GDM1 (cell line): ENCODE results near the gene NUBP1.
"Not testable (repeated sequence)": the region's sequence is repeated elsewhere in the genome, so short reads cannot be mapped to it uniquely, and the experiment has no call there.

Experiments
- DNase-seq: peaks from one replicate; lab custom pipeline; 2025; lab: John Stamatoyannopoulos, UW

The NUBP1 gene

DNA sequence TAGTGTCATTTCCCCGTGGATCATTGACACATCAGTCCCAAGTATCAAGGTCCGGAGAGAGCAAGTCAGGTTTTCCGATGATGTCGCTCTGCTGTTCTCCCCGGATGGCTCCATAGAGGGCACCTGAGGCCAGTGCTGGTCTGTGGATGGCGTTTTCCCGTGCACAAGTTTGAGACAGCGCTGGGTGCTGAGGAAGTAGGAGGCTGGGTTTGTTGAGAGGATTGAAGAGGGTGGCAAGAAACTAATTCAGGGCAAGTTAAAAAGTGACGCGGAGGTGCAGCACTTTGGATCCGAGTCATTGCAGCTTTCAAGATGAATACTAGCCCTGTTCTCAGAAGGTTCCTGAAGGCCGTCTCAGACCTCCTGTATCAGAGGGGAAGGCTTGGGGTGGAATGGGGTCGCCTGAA, 7.7 kb downstream of the NUBP1 start:
- no peak for DNase-seq

DNA sequence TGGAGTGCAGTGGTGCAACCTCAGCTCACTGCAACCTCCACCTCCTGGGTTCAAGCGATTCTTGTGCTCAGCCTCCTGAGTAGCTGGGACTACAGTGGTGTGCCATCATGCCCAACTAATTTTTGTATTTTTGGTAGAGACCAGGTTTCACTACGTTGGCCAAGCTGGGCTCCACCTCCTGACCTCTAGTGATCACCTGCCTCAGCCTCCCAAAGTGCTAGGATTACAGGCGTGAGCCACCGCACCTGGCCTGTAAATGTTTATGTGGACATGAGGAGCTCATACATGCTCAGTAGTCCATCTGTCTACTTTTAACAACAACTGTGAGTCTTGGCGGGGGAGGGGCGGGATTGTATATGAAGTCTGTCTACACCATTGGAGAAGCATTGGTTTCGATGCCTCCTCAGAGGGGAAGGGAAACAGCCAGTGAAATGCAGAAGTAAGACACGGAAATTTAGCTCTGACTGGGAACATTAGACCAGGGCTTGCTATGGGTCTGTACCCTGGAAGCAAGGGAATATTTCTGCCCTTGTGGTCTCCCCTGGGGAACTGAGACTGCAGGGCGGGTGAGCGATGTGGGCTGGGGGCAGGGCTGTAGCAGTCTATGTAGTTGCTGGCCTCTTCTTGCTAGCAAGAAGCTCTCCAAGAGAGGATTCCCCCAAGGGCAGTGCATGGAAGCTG, 9.3 kb downstream of the NUBP1 start:
- peak; percentile 77 for DNase-seq

- no peak for DNase-seq
Measured at GRCh38 chr16:10753670-10754069, 10.0 kb downstream of the NUBP1 start.

DNA sequence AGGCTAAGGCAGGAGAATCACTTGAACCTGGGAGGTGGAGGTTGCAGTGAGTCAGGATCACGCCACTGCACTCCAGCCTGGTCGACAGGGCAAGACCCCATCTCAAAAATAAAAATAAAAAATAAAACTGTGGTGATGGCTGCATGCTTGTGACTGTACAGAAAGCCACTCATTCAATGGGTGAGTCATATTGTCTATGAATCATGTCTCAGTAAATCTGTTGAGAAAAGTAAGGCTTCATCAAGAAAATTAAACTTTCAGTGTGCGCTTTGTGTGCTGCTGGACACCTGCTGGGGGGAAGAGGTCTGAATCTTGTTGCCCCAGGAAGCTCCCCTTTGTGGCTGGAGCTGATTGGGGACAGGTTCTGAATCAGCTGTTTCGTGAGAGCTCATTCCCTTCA, 11.3 kb downstream of the NUBP1 start:
- no peak for DNase-seq

DNA sequence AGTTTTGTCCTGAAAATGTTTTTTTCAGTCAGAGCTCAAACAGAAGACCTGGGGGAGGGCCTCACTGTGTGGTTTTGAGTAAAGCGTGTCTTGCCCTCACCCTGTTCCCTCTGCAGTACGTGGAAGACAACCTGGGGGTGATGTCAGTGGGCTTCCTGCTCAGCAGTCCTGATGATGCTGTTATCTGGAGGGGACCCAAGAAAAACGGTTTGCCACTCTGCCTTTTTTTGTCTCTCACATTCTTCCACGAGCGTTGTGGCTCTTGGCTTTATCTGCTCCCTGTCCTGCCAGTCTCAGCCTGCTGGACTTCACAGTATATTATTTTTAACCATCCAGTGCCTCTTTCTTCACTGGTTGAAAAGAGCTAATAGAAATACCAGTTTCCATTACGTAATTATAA, 12.9 kb downstream of the NUBP1 start:
- DNase-seq = no peak

DNA sequence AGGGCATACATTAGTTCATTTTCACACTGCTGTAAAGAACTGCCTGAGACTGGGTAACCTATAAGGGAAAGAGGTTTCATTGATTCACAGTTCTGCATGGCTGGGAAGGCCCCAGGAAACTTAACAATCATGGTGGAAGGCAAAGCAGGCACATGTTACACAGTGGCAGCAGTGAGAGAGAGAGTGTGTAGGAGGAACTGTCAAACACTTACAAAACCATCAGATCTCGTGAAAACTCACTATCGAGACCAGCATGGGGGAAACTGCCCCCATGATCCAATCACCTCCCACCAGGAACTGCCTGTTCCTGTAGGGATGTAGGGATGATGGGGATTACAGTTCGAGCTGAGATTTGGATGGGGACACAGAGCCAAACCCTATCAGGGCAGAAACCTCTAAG, 17.2 kb downstream of the NUBP1 start:
- DNase-seq = no peak

- DNase-seq = no peak
Measured at GRCh38 chr16:10761373-10761772, 17.7 kb downstream of the NUBP1 start.

GRCh38 chr16:10762336-10763016, 18.8 kb downstream of the NUBP1 start:
- DNase-seq = no peak

DNA sequence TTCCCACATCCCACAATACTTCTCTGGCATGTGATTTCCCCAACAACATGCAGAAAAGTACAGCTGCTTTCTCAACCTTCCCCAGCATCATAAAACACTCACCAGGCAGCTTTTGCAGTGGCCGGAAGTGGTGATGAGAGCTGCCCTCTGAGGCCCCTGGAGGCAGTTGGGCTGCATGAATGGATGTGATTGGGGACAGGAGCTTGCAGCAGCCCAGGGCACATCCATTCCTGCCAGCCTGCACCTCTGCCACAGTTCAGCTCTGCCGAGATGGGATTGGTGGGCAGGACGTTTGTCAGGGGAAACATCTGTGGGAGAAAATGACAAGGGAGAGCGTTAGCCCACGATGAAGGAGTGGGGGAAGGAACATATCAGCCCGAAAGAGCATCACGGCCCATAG, 19.8 kb downstream of the NUBP1 start:
- DNase-seq = no peak

- no peak for DNase-seq
Measured at GRCh38 chr16:10765772-10766171, 22.1 kb downstream of the NUBP1 start.

- no peak for DNase-seq
Measured at GRCh38 chr16:10767127-10767526, 23.5 kb downstream of the NUBP1 start.

DNA sequence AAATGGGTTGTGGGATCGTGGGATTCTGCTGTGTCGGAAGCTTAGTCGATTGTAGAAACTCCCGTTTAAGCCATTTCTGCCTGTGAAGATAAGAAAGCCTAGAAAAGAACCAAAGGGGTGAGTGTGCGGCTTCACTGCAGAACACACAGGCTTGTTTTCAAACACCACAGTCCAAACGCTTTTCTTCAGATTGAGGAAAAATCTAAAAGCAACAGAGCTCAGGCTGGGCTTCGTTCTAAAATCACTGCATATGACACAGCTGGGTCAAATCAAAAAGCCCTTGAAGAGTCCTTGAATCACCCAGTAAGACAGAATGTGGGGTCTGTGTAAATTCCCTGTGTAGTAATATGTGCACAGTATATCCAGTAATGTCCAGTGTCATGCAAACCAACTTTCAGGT, 25.7 kb downstream of the NUBP1 start:
- DNase-seq = no peak

GRCh38 chr16:10770907-10771306, 27.3 kb downstream of the NUBP1 start:
- no peak for DNase-seq

GRCh38 chr16:10776280-10776679, 32.6 kb downstream of the NUBP1 start:
- no peak for DNase-seq

- DNase-seq = not testable (repeated sequence)
Measured at GRCh38 chr16:10776923-10777322, 33.3 kb downstream of the NUBP1 start.

DNA sequence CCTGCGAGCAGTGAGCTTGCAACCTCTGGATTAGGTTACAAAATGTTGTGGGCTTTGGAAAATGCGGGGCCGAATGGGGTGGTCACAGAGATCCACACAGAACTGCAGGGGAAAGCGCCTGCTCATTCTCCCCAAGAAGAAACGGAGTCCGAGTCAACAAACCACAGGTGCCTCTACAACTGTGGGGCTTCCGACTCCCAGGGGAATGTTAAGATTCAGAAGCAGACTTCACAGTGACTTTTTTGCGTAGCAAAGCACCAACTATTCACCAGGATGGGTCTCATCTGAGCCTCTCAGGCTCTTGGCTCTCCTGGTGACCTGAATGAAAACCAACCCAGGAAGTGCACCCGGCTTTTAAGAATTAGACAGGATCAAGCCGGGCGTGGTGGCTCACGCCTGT, 33.7 kb downstream of the NUBP1 start:
- DNase-seq = no peak

GRCh38 chr16:10779908-10780307, 36.3 kb downstream of the NUBP1 start:
- not testable (repeated sequence) for DNase-seq

DNA sequence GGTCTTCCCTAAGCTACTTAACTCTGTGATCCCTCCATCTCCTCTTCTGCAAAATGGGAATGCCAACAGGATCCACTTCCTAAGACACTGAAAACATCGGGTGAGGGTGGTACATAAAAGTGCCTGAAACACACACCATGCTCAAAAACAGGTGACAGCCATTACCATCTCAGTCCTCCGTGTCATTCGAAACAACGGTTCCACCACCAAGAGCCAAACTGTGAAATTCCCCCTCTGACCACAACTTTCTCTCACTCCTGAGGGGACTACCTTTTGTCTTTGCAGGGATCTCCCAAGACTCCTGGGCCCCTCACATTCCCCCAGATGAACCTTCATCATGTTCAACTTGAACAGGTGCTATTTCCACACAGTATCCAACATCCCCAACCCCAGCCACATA, 37.0 kb downstream of the NUBP1 start:
- DNase-seq = no peak

DNA sequence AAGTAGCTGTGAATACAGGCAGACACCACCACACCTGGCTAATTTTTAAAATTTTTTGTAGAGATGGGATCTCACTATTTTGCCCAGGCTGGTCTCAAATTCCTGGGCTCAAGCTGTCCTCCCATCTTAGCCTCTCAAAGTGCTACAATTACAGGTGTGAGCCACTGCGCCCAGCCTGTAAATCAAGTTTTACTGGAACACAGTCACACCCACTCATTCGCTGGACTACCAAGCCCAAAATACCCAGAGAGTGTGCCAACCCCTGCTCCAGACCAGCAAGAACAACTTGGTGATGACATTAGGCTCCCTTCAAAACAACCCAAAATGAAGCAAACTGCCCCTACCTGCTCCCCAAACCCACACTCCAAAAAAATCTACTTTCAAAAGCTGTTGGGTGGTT, 39.0 kb downstream of the NUBP1 start:
- DNase-seq = no peak

- DNase-seq = no peak
Measured at GRCh38 chr16:10787304-10787703, 43.7 kb downstream of the NUBP1 start.

DNA sequence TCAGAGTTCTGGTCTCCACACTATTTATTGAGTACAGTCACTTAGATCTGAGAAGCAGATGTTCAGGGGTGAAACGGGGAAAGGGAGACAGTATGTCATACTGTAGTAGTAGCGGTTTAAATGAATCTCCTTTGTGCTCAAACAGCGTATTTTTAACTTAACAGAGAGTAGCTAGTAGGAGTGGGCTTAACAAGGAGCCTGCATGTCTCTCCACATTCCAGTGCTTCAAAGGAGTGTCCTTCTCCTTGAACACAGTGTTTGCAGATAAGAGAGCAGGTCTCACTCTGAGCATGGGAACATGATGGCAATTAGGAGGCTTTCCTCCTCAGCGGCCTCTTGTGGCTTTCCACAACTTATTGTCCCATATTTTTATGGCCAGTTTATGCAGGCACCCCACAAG, 45.0 kb downstream of the NUBP1 start:
- not testable (repeated sequence) for DNase-seq

DNA sequence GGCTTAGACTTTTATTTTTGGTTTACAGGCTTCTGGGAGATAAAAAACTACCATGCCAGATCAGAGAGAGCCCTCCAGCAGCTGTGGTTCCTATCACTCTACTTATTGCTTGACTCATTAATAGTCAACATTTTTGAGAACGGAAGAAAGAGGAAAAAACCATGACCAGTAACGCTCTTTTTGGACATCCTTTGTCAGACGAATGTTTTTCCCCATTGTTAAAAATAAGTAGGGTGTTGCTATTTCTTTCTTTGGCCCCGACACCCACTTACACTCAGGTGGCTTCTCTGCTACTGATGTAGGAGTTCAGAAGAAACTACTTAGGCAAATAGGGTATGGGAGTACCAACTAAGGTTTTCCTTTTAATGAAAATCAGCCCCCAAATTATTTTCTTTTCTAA, 47.4 kb downstream of the NUBP1 start:
- DNase-seq = no peak

DNA sequence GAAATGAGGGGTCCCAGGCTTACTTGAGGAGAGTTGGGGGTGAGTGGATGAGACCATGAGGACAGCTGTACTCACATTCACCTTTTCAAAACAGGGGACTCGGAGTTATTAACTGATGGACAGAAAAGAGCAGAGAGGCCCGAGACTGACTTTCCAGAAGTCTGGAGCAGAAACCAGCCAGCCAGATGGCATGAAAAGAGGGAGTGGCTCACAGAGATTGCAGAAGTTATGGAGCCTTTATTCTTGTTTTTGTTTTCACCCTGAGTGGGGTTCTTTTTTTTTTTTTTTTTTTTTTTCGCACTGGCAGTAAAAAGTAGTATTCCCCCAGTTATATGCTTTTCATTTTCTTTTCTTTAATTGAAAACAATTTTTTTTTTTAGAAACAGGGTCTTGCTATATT, 56.1 kb downstream of the NUBP1 start:
- no peak for DNase-seq

DNA sequence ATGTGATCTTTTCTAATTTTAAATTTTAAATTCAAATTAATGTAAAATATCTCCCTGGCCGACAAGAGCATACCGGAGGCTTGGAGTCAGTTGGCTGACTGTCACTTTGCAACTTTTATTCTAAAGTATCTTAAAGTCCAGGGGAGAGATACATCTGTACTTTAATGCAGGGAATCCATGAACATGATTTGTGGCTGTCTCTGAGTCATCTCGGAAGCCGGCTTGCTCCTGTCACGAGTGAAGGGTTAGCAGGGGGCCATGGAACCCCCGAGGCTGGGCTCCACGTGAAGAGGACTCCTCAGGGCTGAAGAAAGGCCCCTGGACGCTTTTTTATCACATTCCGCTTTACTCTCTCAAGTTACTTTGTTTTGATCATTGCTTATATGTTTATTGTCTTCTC, 61.7 kb downstream of the NUBP1 start:
- DNase-seq = no peak
